Keratinocyte (primary cell): ENCODE data around the gene GPD1. TPM values are rescaled to one million over a fixed set of nuclear protein-coding genes. Genes with fewer than 3 reads are reported as not detected.

Experiments
- DNase-seq: peaks from one replicate; pipeline ENCODE4 v3.0.0-alpha.2; 2011; ENCODE audit warnings: low read depth, missing footprints, low spot score
- FAIRE-seq: peaks from 2 replicates; lab custom pipeline; 2011; peaks lifted over from hg19 to GRCh38; lab: Jason Lieb, UNC
- H2AFZ ChIP-seq: 2 replicates; pipeline ENCODE4 v1.6.0; 2012; ENCODE audit warnings: low read length, control low read depth, inconsistent platforms; ENCODE audit not compliant: control insufficient read depth
- H3K27ac ChIP-seq: 2 replicates; pipeline ENCODE4 v1.5.1; 2011; ENCODE audit warnings: low read length; ENCODE audit not compliant: control insufficient read depth, insufficient read depth
- H3K27me3 ChIP-seq: 3 replicates; pipeline ENCODE4 v1.6.0; 2011; ENCODE audit warnings: low read length; ENCODE audit not compliant: control insufficient read depth, insufficient read depth; ENCODE audit errors: extremely low read depth
- H3K36me3 ChIP-seq, 2 experiments: 2 replicates in 1 of 2; 3 replicates in 1 of 2; pipeline ENCODE4 v1.5.1; 2011; ENCODE audit warnings: low read length in 2 of 2, mild to moderate bottlenecking in 1 of 2; ENCODE audit not compliant: control insufficient read depth in 2 of 2, insufficient read depth in 2 of 2; ENCODE audit errors: extremely low read depth in 1 of 2
- H3K4me1 ChIP-seq: 3 replicates; pipeline ENCODE4 v1.5.1; 2011; ENCODE audit warnings: low read length; ENCODE audit not compliant: control insufficient read depth, insufficient read depth; ENCODE audit errors: extremely low read depth
- H3K4me2 ChIP-seq: 3 replicates; pipeline ENCODE4 v1.6.0; 2011; ENCODE audit warnings: low read depth, low read length; ENCODE audit not compliant: control insufficient read depth, insufficient read depth; ENCODE audit errors: extremely low read depth
- H3K4me3 ChIP-seq, 3 experiments: fragments of 200-600 bp in 1 of 3; sonication (generic) in 1 of 3; 2 replicates in 2 of 3; 3 replicates in 1 of 3; pipeline ENCODE4 v1.5.1; 2011 to 2016; ENCODE audit warnings: low read length in 3 of 3, mild to moderate bottlenecking in 3 of 3, control low read depth in 2 of 3, inconsistent platforms in 1 of 3, low read depth in 1 of 3, mixed read lengths in 1 of 3, mixed run types in 1 of 3, moderate library complexity in 1 of 3; ENCODE audit not compliant: control insufficient read depth in 2 of 3, insufficient read depth in 2 of 3; ENCODE audit errors: extremely low read depth in 1 of 3
- H3K79me2 ChIP-seq: 2 replicates; pipeline ENCODE4 v1.6.0; 2012; ENCODE audit warnings: low read length; ENCODE audit not compliant: control insufficient read depth, insufficient read depth
- H3K9ac ChIP-seq: 3 replicates; pipeline ENCODE4 v1.6.0; 2011; ENCODE audit warnings: low read length; ENCODE audit not compliant: control insufficient read depth, insufficient read depth; ENCODE audit errors: extremely low read depth
- H3K9me1 ChIP-seq: 3 replicates; pipeline ENCODE4 v1.6.0; 2011; ENCODE audit warnings: low read length; ENCODE audit not compliant: control insufficient read depth, insufficient read depth; ENCODE audit errors: extremely low read depth
- H3K9me3 ChIP-seq: 2 replicates; pipeline ENCODE4 v1.5.1; 2012; ENCODE audit warnings: low read depth, low read length; ENCODE audit not compliant: control insufficient read depth
- H4K20me1 ChIP-seq: 3 replicates; pipeline ENCODE4 v1.6.0; 2011; ENCODE audit warnings: low read length; ENCODE audit not compliant: control insufficient read depth, insufficient read depth; ENCODE audit errors: extremely low read depth
- CTCF ChIP-seq, 3 experiments: IDR thresholded peaks in 1 of 3; conservative IDR thresholded peaks in 1 of 3; optimal IDR thresholded peaks in 1 of 3; 2 replicates in 2 of 3; 3 replicates in 1 of 3; pipeline versions ENCODE3 to v1.5.1; 2011; ENCODE audit warnings: low read length in 3 of 3, mild to moderate bottlenecking in 3 of 3, moderate library complexity in 2 of 3, control low read depth in 1 of 3, inconsistent platforms in 1 of 3; ENCODE audit not compliant: insufficient read depth in 2 of 3; ENCODE audit errors: extremely low read depth in 1 of 3
- EZH2 ChIP-seq: IDR thresholded peaks from one replicate; pipeline ENCODE4 v1.6.1; 2012; ENCODE audit warnings: inconsistent platforms, mild to moderate bottlenecking, low read length, moderate library complexity
- dilution Hi-C: fragments of 300-500 bp; cut with MboI; formaldehyde crosslinking; loops from one replicate; pipeline ENCODE4 v1.7.0; 2020; ENCODE audit warnings: low sequenced_read_pairs; ENCODE audit not compliant: extremely low pct_ligation_motif_present
- polyA plus RNA-seq, 5 experiments: library from polyadenylated mRNA; depleted of rRNA in 3 of 5; stranded (reverse) in 3 of 5; stranded (forward) in 1 of 5; unstranded in 1 of 5; fragments of >200 nt; gene quantifications; 1 replicate in 1 of 5; 2 replicates in 3 of 5; 3 replicates in 1 of 5; pipeline versions ENCODE4 v1.2.1 to v1.2.3, GENCODE V29; 2011 to 2012; ENCODE audit warnings: missing spikeins in 2 of 5, low read depth in 1 of 5, low replicate concordance in 1 of 5

The GPD1 gene
- polyA plus RNA-seq, 1 donor (not counting 4 experiments of a cell fraction or from before 2014, with no cell fraction given), result 0.13 TPM

GRCh38 chr12:50107416-50108268, 3.8 kb downstream of the GPD1 start:
- Histone ChIP-seq H3K27me3 (no peaks in the 10 kb centered on the region), H3K79me2 (peaks cover 5% of the 10 kb centered on the region), H2AFZ (no peak overlapping the region), H4K20me1 (no peaks in the 10 kb centered on the region), H3K9ac (no peak overlapping the region), H3K4me1 (peaks cover 21% of the 10 kb centered on the region), H3K9me1 (no peaks in the 10 kb centered on the region), H3K4me2 (no peak overlapping the region), H3K9me3 (no peaks in the 10 kb centered on the region), H3K27ac (no peak overlapping the region), H3K4me3 (no peak overlapping the region), H3K36me3 (no peaks in the 10 kb centered on the region)
- TF ChIP-seq EZH2, result no peak
- TF ChIP-seq CTCF (optimal IDR thresholded peaks at IDR 0.05 in 1 of 3, IDR thresholded peaks at IDR 0.05 in 1 of 3, conservative IDR thresholded peaks at IDR 0.05 in 1 of 3; ENCODE audit: extremely low read depth in 1 of 3, insufficient read depth in 2 of 3, low read length in 3 of 3), result no peak
- DNase-seq (no peak), FAIRE-seq (no peak)
- dilution Hi-C loops, result no loop called here

DNA sequence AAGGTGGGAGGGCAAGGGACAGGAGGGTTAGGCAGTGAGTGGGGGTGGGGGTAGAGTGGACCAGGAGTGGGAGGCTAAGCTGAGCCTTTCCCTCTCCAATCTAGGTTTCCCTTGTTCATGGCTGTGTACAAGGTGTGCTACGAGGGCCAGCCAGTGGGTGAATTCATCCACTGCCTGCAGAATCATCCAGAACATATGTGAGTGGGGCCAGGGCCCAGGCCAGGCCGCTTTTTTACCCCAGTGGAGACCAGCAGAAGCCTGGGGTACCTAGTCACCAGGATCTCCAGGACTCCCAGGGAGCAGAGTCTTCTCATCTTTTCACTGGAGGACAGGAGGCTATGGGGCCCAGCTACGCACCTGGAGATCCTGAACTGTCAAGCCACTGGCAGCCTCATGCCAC, 5.5 kb downstream of the GPD1 start:
- Histone ChIP-seq H3K9ac (no peak overlapping the region), H3K4me2 (no peak overlapping the region), H3K4me3 (no peak overlapping the region), H3K9me3 (no peaks in the 10 kb centered on the region), H3K27ac (no peak overlapping the region), H3K79me2 (peaks cover 18% of the 10 kb centered on the region), H3K27me3 (no peaks in the 10 kb centered on the region), H3K4me1 (peaks cover 20% of the 10 kb centered on the region), H3K36me3 (no peaks in the 10 kb centered on the region), H4K20me1 (no peaks in the 10 kb centered on the region), H2AFZ (no peak overlapping the region), H3K9me1 (no peaks in the 10 kb centered on the region)
- TF ChIP-seq EZH2 (no peak), CTCF (optimal IDR thresholded peaks at IDR 0.05 in 1 of 3, IDR thresholded peaks at IDR 0.05 in 1 of 3, conservative IDR thresholded peaks at IDR 0.05 in 1 of 3; ENCODE audit: extremely low read depth in 1 of 3, insufficient read depth in 2 of 3, low read length in 3 of 3) (no peak)
- dilution Hi-C loops, result no loop called here
- no peak for FAIRE-seq
- no peak for DNase-seq
